H9 (cell line): ENCODE data around the gene IL1R2. TPM values are rescaled to one million over a fixed set of nuclear protein-coding genes. Genes with fewer than 3 reads are reported as not detected.

Experiments used
- DNase-seq: peaks from one replicate; pipeline ENCODE4 v3.0.0-alpha.2; 2017
- H2AFZ ChIP-seq: one replicate; pipeline ENCODE4 v1.6.1; 2013; ENCODE audit warnings: mild to moderate bottlenecking, low read length, control low read depth, moderate library complexity
- H2AK5ac ChIP-seq: 2 replicates; pipeline ENCODE4 v1.6.1; 2013; ENCODE audit warnings: low read length, control low read depth, mixed read lengths; ENCODE audit not compliant: insufficient read length
- H2BK120ac ChIP-seq: one replicate; pipeline ENCODE4 v1.6.1; 2013; ENCODE audit warnings: low read depth, mild to moderate bottlenecking, low read length, control low read depth, inconsistent platforms; ENCODE audit not compliant: poor library complexity, severe bottlenecking
- H2BK12ac ChIP-seq: 2 replicates; pipeline ENCODE4 v1.6.1; 2013; ENCODE audit warnings: low read length, control low read depth, mixed read lengths, low read depth; ENCODE audit not compliant: insufficient read length
- H2BK15ac ChIP-seq: 2 replicates; pipeline ENCODE4 v1.6.1; 2013; ENCODE audit warnings: low read depth, low read length, control low read depth
- H2BK20ac ChIP-seq: one replicate; pipeline ENCODE4 v1.6.1; 2013; ENCODE audit warnings: low read depth, mild to moderate bottlenecking, low read length, control low read depth, inconsistent platforms; ENCODE audit not compliant: poor library complexity, severe bottlenecking
- H2BK5ac ChIP-seq: 2 replicates; pipeline ENCODE4 v1.6.1; 2013; ENCODE audit warnings: low read length, control low read depth, mixed read lengths; ENCODE audit not compliant: insufficient read length
- H3K14ac ChIP-seq: 2 replicates; pipeline ENCODE4 v1.6.1; 2013; ENCODE audit warnings: low read length, control low read depth; ENCODE audit not compliant: insufficient read depth
- H3K18ac ChIP-seq: 2 replicates; pipeline ENCODE4 v1.6.1; 2013; ENCODE audit warnings: low read depth, mild to moderate bottlenecking, mixed read lengths, low read length, control low read depth; ENCODE audit not compliant: insufficient read length
- H3K23ac ChIP-seq: 2 replicates; pipeline ENCODE4 v1.6.1; 2013; ENCODE audit warnings: low read length, control low read depth, mixed read lengths, low read depth; ENCODE audit not compliant: insufficient read length
- H3K23me2 ChIP-seq: 2 replicates; pipeline ENCODE4 v1.6.1; 2013; ENCODE audit warnings: low read depth, mild to moderate bottlenecking, mixed read lengths, low read length, control low read depth; ENCODE audit not compliant: insufficient read length, poor library complexity, severe bottlenecking
- H3K27ac ChIP-seq: 2 replicates; pipeline ENCODE4 v1.5.1; 2013; ENCODE audit warnings: low read length, control low read depth, mixed read lengths, low read depth; ENCODE audit not compliant: insufficient read length
- H3K27me3 ChIP-seq: 2 replicates; pipeline ENCODE4 v1.6.1; 2013; ENCODE audit warnings: low read length, control low read depth, inconsistent platforms; ENCODE audit not compliant: insufficient read depth
- H3K4ac ChIP-seq: 2 replicates; pipeline ENCODE4 v1.6.1; 2013; ENCODE audit warnings: low read depth, mild to moderate bottlenecking, control low read depth, inconsistent platforms, low read length, moderate library complexity
- H3K4me1 ChIP-seq: 2 replicates; pipeline ENCODE4 v1.6.1; 2013; ENCODE audit warnings: low read length, control low read depth, inconsistent platforms; ENCODE audit not compliant: insufficient read depth
- H3K4me2 ChIP-seq: 2 replicates; pipeline ENCODE4 v1.6.1; 2013; ENCODE audit warnings: low read length, control low read depth, mixed read lengths; ENCODE audit not compliant: insufficient read length, insufficient read depth
- H3K56ac ChIP-seq: 2 replicates; pipeline ENCODE4 v1.6.1; 2013; ENCODE audit warnings: low read depth, mild to moderate bottlenecking, mixed read lengths, low read length, control low read depth; ENCODE audit not compliant: insufficient read length
- H3K79me1 ChIP-seq: 2 replicates; pipeline ENCODE4 v1.6.1; 2013; ENCODE audit warnings: low read depth, mild to moderate bottlenecking, moderate library complexity, low read length, control low read depth, inconsistent platforms; ENCODE audit not compliant: insufficient read depth, poor library complexity, severe bottlenecking
- H3K79me2 ChIP-seq: 2 replicates; pipeline ENCODE4 v1.6.1; 2013; ENCODE audit warnings: low read length, control low read depth, inconsistent platforms; ENCODE audit not compliant: insufficient read depth
- H3K9ac ChIP-seq: 2 replicates; pipeline ENCODE4 v1.6.1; 2013; ENCODE audit warnings: low read length, control low read depth, mixed read lengths; ENCODE audit not compliant: insufficient read length; ENCODE audit errors: extremely low read depth
- H3K9me3 ChIP-seq: one replicate; pipeline ENCODE4 v1.6.1; 2013; ENCODE audit warnings: low read depth, low read length, inconsistent platforms; ENCODE audit not compliant: control insufficient read depth
- H3T11ph ChIP-seq: one replicate; pipeline ENCODE4 v1.6.1; 2013; ENCODE audit warnings: mild to moderate bottlenecking, low read length, control low read depth, inconsistent platforms
- H4K20me1 ChIP-seq: one replicate; pipeline ENCODE4 v1.6.1; 2013; ENCODE audit not compliant: control insufficient read depth, insufficient read length, insufficient read depth
- H4K5ac ChIP-seq: 2 replicates; pipeline ENCODE4 v1.6.1; 2013; ENCODE audit warnings: low read depth, mild to moderate bottlenecking, mixed read lengths, low read length, control low read depth; ENCODE audit not compliant: insufficient read length
- H4K8ac ChIP-seq: replicated peaks from 2 replicates; pipeline ENCODE4 v1.6.1; 2013; ENCODE audit warnings: low read length, control low read depth, mixed read lengths, low read depth; ENCODE audit not compliant: insufficient read length
- H4K91ac ChIP-seq: 2 replicates; pipeline ENCODE4 v1.6.1; 2013; ENCODE audit warnings: low read depth, mild to moderate bottlenecking, moderate library complexity, mixed read lengths, low read length, control low read depth; ENCODE audit not compliant: insufficient read length
- H3K27ac Mint-ChIP-seq, 3 experiments: 2 replicates in 2 of 3; 3 replicates in 1 of 3; pipeline ENCODE4 v1.8.0; 2020 to 2021; ENCODE audit warnings: mixed read lengths in 3 of 3, mild to moderate bottlenecking in 1 of 3, moderate library complexity in 1 of 3
- H3K27me3 Mint-ChIP-seq: 2 replicates; pipeline ENCODE4 v1.8.0; 2021; ENCODE audit warnings: low read depth, mild to moderate bottlenecking, moderate library complexity, mixed read lengths
- H3K36me3 Mint-ChIP-seq, 3 experiments: 2 replicates in 2 of 3; 3 replicates in 1 of 3; pipeline ENCODE4 v1.8.0; 2020 to 2021; ENCODE audit warnings: low read depth in 3 of 3, mixed read lengths in 3 of 3; ENCODE audit not compliant: insufficient read depth in 1 of 3
- H3K4me1 Mint-ChIP-seq, 2 experiments: 2 replicates each; pipeline ENCODE4 v1.8.0; 2020; ENCODE audit warnings: mixed read lengths in 2 of 2
- H3K4me3 Mint-ChIP-seq, 2 experiments: 2 replicates in 1 of 2; 3 replicates in 1 of 2; pipeline ENCODE4 v1.8.0; 2020 to 2021; ENCODE audit warnings: mild to moderate bottlenecking in 2 of 2, mixed read lengths in 2 of 2, moderate library complexity in 1 of 2
- H3K9me3 Mint-ChIP-seq, 2 experiments: 2 replicates in 1 of 2; 3 replicates in 1 of 2; pipeline ENCODE4 v1.8.0; 2020; ENCODE audit warnings: mild to moderate bottlenecking in 2 of 2, mixed read lengths in 2 of 2, moderate library complexity in 1 of 2
- WGBS: extraction: QIAGEN DNeasy Blood & Tissue Kit; methylation state at CpG from one replicate; pipeline ENCODE4 v1.1.7; 2013; ENCODE audit warnings: missing lambda C conversion rate, low lambda C conversion rate, mixed read lengths; ENCODE audit not compliant: insufficient read length; ENCODE audit errors: extremely low coverage; 5-methylcytosine and 5-hydroxymethylcytosine counted together
- total RNA-seq: library from RNA; stranded (reverse); gene quantifications from 2 replicates; pipeline ENCODE4 v1.2.1, GENCODE V29; 2021
- TF ChIP-seq, protein P1 (sequence below): fragments of 200-600 bp; sonication (generic); conservative IDR thresholded peaks from 3 replicates; pipeline ENCODE4 v1.8.0; 2021; ENCODE audit warnings: antibody characterized with exemption, mild to moderate bottlenecking

The IL1R2 gene
- total RNA-seq, 1 experiment from 2014 or later: not detected

DNA sequence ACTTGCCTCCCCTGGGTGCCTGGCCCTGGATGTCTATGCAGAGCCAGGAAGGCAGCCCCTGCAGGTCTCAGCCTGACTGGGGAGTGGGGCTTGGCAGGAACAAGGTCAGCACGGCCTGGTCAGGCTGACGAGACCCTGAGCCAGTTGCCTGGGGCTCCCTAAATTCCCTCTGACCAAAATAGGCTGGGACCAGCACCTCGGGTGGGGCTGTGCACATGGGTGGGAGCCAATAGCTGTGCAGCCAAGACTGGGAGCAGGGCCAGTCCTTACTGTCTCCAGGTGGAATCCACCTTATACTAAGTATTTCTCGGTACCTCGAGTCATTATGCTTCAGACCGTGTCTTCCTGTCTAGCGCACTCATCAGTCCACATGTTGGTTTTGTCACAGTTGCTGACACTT lies 11.4 kb upstream of the IL1R2 start:
- H4K20me1 ChIP-seq: no peaks in the 10 kb centered on the region
- no peak for DNase-seq
- H3K23ac ChIP-seq: no peak overlapping the region
- H3K4me3 Mint-ChIP-seq: no peak overlapping the region
- no peak overlapping the region for H2BK120ac ChIP-seq
- no peak overlapping the region for H2BK5ac ChIP-seq
- no peak overlapping the region for H3K9ac ChIP-seq
- WGBS: no CpG with 5 or more reads among the region's 7 CpGs
- H2AFZ ChIP-seq: no peak overlapping the region
- no peak overlapping the region for H2AK5ac ChIP-seq
- H3K4me1 Mint-ChIP-seq: peaks cover 13 to 14% of the 10 kb centered on the region in 2 experiments
- H3K27ac ChIP-seq: no peak overlapping the region
- no peaks in the 10 kb centered on the region for H3K23me2 ChIP-seq
- no peak overlapping the region for H4K5ac ChIP-seq
- H3K9me3 ChIP-seq: no peaks in the 10 kb centered on the region
- H3K79me1 ChIP-seq: no peaks in the 10 kb centered on the region
- no peak overlapping the region for H3K4me2 ChIP-seq
- peak overlapping the region in 1 of 3 experiments; percentile 31; a peak in 1 of 7 replicates for H3K27ac Mint-ChIP-seq
- TF ChIP-seq, protein P1, sequence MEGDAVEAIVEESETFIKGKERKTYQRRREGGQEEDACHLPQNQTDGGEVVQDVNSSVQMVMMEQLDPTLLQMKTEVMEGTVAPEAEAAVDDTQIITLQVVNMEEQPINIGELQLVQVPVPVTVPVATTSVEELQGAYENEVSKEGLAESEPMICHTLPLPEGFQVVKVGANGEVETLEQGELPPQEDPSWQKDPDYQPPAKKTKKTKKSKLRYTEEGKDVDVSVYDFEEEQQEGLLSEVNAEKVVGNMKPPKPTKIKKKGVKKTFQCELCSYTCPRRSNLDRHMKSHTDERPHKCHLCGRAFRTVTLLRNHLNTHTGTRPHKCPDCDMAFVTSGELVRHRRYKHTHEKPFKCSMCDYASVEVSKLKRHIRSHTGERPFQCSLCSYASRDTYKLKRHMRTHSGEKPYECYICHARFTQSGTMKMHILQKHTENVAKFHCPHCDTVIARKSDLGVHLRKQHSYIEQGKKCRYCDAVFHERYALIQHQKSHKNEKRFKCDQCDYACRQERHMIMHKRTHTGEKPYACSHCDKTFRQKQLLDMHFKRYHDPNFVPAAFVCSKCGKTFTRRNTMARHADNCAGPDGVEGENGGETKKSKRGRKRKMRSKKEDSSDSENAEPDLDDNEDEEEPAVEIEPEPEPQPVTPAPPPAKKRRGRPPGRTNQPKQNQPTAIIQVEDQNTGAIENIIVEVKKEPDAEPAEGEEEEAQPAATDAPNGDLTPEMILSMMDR: no peak
- H3K36me3 Mint-ChIP-seq: no peaks in the 10 kb centered on the region
- H3K14ac ChIP-seq: no peak overlapping the region
- H3K27me3 ChIP-seq: no peaks in the 10 kb centered on the region
- no peak overlapping the region for H2BK12ac ChIP-seq
- H3K27me3 Mint-ChIP-seq: no peaks in the 10 kb centered on the region; the same call in 1 of the 2 replicates
- no peak overlapping the region for H2BK20ac ChIP-seq
- no peaks in the 10 kb centered on the region for H3K4me1 ChIP-seq
- H3K4ac ChIP-seq: no peak overlapping the region
- H3K18ac ChIP-seq: no peak overlapping the region
- no peak overlapping the region for H3T11ph ChIP-seq
- no peaks in the 10 kb centered on the region for H3K79me2 ChIP-seq
- no peak overlapping the region for H4K8ac ChIP-seq
- H3K56ac ChIP-seq: no peak overlapping the region
- H2BK15ac ChIP-seq: no peak overlapping the region
- H3K9me3 Mint-ChIP-seq: no peaks in the 10 kb centered on the region
- no peak overlapping the region for H4K91ac ChIP-seq
